Natural killer cell (primary cell): ENCODE results near the gene ZNF90. TPM values are rescaled to one million over a fixed set of nuclear protein-coding genes. Genes with fewer than 3 reads are reported as not detected.
"Not testable (repeated sequence)": the region's sequence is repeated elsewhere in the genome, so short reads cannot be mapped to it uniquely, and the experiment has no call there.

Experiments used
- ATAC-seq, 3 donors: fragments of 150-1000 bp in 2 of 3; fragments of 200-7000 bp in 1 of 3; cut with Tn5 transposase; 1 replicate in 1 of 3; 2 replicates in 2 of 3; pipeline ENCODE4 v1.10.0; 2021; ENCODE audit warnings: mild to moderate bottlenecking in 2 of 3, moderate library complexity in 2 of 3
- DNase-seq, 2 donors: peaks; one replicate each; pipeline versions ENCODE4 v3.0.0 to v3.0.0-alpha.2; 2013 to 2021; ENCODE audit warnings: mixed read lengths in 1 of 2
- H3K27ac ChIP-seq: one replicate; pipeline ENCODE4 v1.5.1; 2013; ENCODE audit warnings: mild to moderate bottlenecking, low read length
- H3K27me3 ChIP-seq: one replicate; pipeline ENCODE4 v1.6.1; 2013; ENCODE audit warnings: low read length; ENCODE audit not compliant: control insufficient read depth, insufficient read depth
- H3K36me3 ChIP-seq: one replicate; pipeline ENCODE4 v1.6.1; 2013; ENCODE audit warnings: low read length; ENCODE audit not compliant: control insufficient read depth, insufficient read depth
- H3K4me1 ChIP-seq: one replicate; pipeline ENCODE4 v1.6.1; 2013; ENCODE audit warnings: low read length; ENCODE audit not compliant: control insufficient read depth, insufficient read depth
- H3K4me3 ChIP-seq: one replicate; pipeline ENCODE4 v1.5.1; 2013; ENCODE audit warnings: low read length
- H3K9me3 ChIP-seq: one replicate; pipeline ENCODE4 v1.6.1; 2013; ENCODE audit warnings: low read length; ENCODE audit not compliant: control insufficient read depth, insufficient read depth
- H3K27ac Mint-ChIP-seq, 2 donors: one replicate each; pipeline ENCODE4 v1.8.0; 2022; ENCODE audit warnings: mild to moderate bottlenecking in 2 of 2, mixed read lengths in 2 of 2, moderate library complexity in 1 of 2
- H3K27me3 Mint-ChIP-seq, 2 donors: one replicate each; pipeline ENCODE4 v1.8.0; 2022; ENCODE audit warnings: low read depth in 2 of 2, mixed read lengths in 2 of 2
- H3K36me3 Mint-ChIP-seq: one replicate; pipeline ENCODE4 v1.8.0; 2022; ENCODE audit warnings: mixed read lengths
- H3K4me1 Mint-ChIP-seq, 2 donors: one replicate each; pipeline ENCODE4 v1.8.0; 2022; ENCODE audit warnings: mixed read lengths in 2 of 2
- H3K4me3 Mint-ChIP-seq: one replicate; pipeline ENCODE4 v1.8.0; 2022; ENCODE audit warnings: mild to moderate bottlenecking, moderate library complexity, mixed read lengths
- H3K9me3 Mint-ChIP-seq, 2 donors: one replicate each; pipeline ENCODE4 v1.8.0; 2022; ENCODE audit warnings: mixed read lengths in 2 of 2
- CTCF ChIP-seq: fragments of 200-600 bp; IDR thresholded peaks from one replicate; pipeline ENCODE4 v1.8.0; 2022; ENCODE audit warnings: antibody characterized with exemption
- WGBS: methylation state at CpG from one replicate; pipeline ENCODE4 v1.1.7; 2013; ENCODE audit warnings: missing lambda C conversion rate; ENCODE audit not compliant: insufficient coverage; 5-methylcytosine and 5-hydroxymethylcytosine counted together
- intact Hi-C: fragments of 100-400 bp; cut with micrococcal nuclease; formaldehyde crosslinking; loops from one replicate; pipeline ENCODE4 v1.14.2; 2022
- total RNA-seq, 4 donors: library from RNA; stranded (reverse); fragments of 120-200 nt in 1 of 4; gene quantifications; one replicate each; pipeline versions ENCODE4 v1.2.3 to v1.2.4, GENCODE V29; 2013 to 2022

The ZNF90 gene
- total RNA-seq, 3 donors from 2014 or later (not counting 1 experiment from before 2014, with no cell fraction given), result 1.6 to 3.2 (median 1.8) TPM

- no peak for DNase-seq
- Histone ChIP-seq H3K9me3 (no peaks in the 10 kb centered on the region), H3K27ac (no peak overlapping the region), H3K27me3 (no peaks in the 10 kb centered on the region), H3K4me1 (no peaks in the 10 kb centered on the region), H3K36me3 (no peaks in the 10 kb centered on the region), H3K4me3 (no peak overlapping the region)
- Mint-ChIP-seq H3K27ac (no peak overlapping the region), H3K27me3 (peaks cover 10 to 29% of the 10 kb centered on the region in 2 donors), H3K4me3 (no peak overlapping the region), H3K4me1 (no peaks in the 10 kb centered on the region), H3K9me3 (no peaks in the 10 kb centered on the region), H3K36me3 (no peaks in the 10 kb centered on the region)
- WGBS, result 30% methylated on average over 9 of the region's 9 CpGs
- intact Hi-C loops, result no loop called here
- ATAC-seq, result no peak
- TF ChIP-seq CTCF, result no peak
Observed at GRCh38 chr19:20067943-20068342, 9.9 kb upstream of the ZNF90 start.

GRCh38 chr19:20068559-20068958 lies 9.2 kb upstream of the ZNF90 start:
- H3K9me3 Mint-ChIP-seq, H3K4me3 ChIP-seq, H3K4me1 ChIP-seq, ATAC-seq, DNase-seq, H3K36me3 Mint-ChIP-seq, H3K4me1 Mint-ChIP-seq, H3K9me3 ChIP-seq, H3K27ac ChIP-seq, H3K27ac Mint-ChIP-seq, H3K36me3 ChIP-seq, H3K27me3 ChIP-seq, H3K4me3 Mint-ChIP-seq, intact Hi-C loops: not testable (repeated sequence)
- peaks cover 10 to 29% of the 10 kb centered on the region in 2 donors for H3K27me3 Mint-ChIP-seq
- 39% methylated on average over 7 of the region's 7 CpGs for WGBS

GRCh38 chr19:20070691-20071090 lies 7.1 kb upstream of the ZNF90 start:
- no peak overlapping the region for H3K27ac ChIP-seq
- no peak for TF ChIP-seq CTCF
- no peaks in the 10 kb centered on the region for H3K4me1 ChIP-seq

GRCh38 chr19:20072936-20073335 lies 4.9 kb upstream of the ZNF90 start:
- H3K27me3 Mint-ChIP-seq, result peaks cover 10 to 24% of the 10 kb centered on the region in 2 donors

More at GRCh38 chr19:20070691-20071090, 7.1 kb upstream of the ZNF90 start:
- WGBS, result 73% methylated on average over 2 of the region's 2 CpGs
- no peaks in the 10 kb centered on the region for H3K36me3 Mint-ChIP-seq
- H3K27me3 ChIP-seq, result no peaks in the 10 kb centered on the region
- peaks cover 10 to 29% of the 10 kb centered on the region in 2 donors for H3K27me3 Mint-ChIP-seq
- no peak overlapping the region for H3K4me3 ChIP-seq
- DNase-seq (no peak), ATAC-seq (no peak)
- no peaks in the 10 kb centered on the region for H3K9me3 Mint-ChIP-seq
- H3K4me1 Mint-ChIP-seq, result no peaks in the 10 kb centered on the region
- H3K36me3 ChIP-seq, result no peaks in the 10 kb centered on the region
- no peak overlapping the region for H3K27ac Mint-ChIP-seq
- no peaks in the 10 kb centered on the region for H3K9me3 ChIP-seq
- intact Hi-C loops, result no loop called here
- H3K4me3 Mint-ChIP-seq, result no peak overlapping the region

More at GRCh38 chr19:20072936-20073335, 4.9 kb upstream of the ZNF90 start:
- TF ChIP-seq CTCF, result no peak
- Mint-ChIP-seq H3K4me3 (no peak overlapping the region), H3K4me1 (peaks cover 3 to 5% of the 10 kb centered on the region in 2 donors), H3K27ac (no peak overlapping the region), H3K9me3 (no peaks in the 10 kb centered on the region), H3K36me3 (no peaks in the 10 kb centered on the region)
- DNase-seq (no peak), ATAC-seq (no peak)
- H3K27me3 ChIP-seq, result no peaks in the 10 kb centered on the region
- no peak overlapping the region for H3K27ac ChIP-seq
- H3K4me1 ChIP-seq, result peaks cover 4% of the 10 kb centered on the region
- intact Hi-C loops, result no loop called here
- 92% methylated on average over 5 of the region's 5 CpGs for WGBS
- H3K4me3 ChIP-seq, result no peak overlapping the region
- H3K36me3 ChIP-seq, result no peaks in the 10 kb centered on the region
- H3K9me3 ChIP-seq, result no peaks in the 10 kb centered on the region
